GM19395 (cell line): ENCODE measurements around the gene SLC12A5.

Experiments used
- ATAC-seq: cut with Tn5 transposase; IDR thresholded peaks from one replicate; pipeline ENCODE4 v1.9.1; 2021; ENCODE audit warnings: mild to moderate bottlenecking, moderate library complexity; ENCODE audit not compliant: unreplicated experiment

The SLC12A5 gene

GRCh38 chr20:46051556-46052308 lies 22.7 kb downstream of the SLC12A5 start:
- ATAC-seq: no peak

- ATAC-seq: no peak
Measured at GRCh38 chr20:46053416-46053815, 24.4 kb downstream of the SLC12A5 start.

- no peak for ATAC-seq
Measured at GRCh38 chr20:46054606-46055005, 25.6 kb downstream of the SLC12A5 start.

GRCh38 chr20:46055269-46055668 lies 26.3 kb downstream of the SLC12A5 start:
- no peak for ATAC-seq

GRCh38 chr20:46056027-46056833 lies 27.2 kb downstream of the SLC12A5 start:
- ATAC-seq: no peak

GRCh38 chr20:46056970-46057855 lies 28.2 kb downstream of the SLC12A5 start:
- ATAC-seq: no peak

GRCh38 chr20:46057856-46058598 lies 29.0 kb downstream of the SLC12A5 start:
- no peak for ATAC-seq

GRCh38 chr20:46058599-46059281 lies 29.7 kb downstream of the SLC12A5 start:
- ATAC-seq: no peak

GRCh38 chr20:46060301-46060881 lies 31.4 kb downstream of the SLC12A5 start:
- no peak for ATAC-seq

GRCh38 chr20:46060975-46061374 lies 32.0 kb downstream of the SLC12A5 start:
- no peak for ATAC-seq

- ATAC-seq: no peak
Measured at GRCh38 chr20:46062151-46062550, 33.1 kb downstream of the SLC12A5 start.

GRCh38 chr20:46062621-46063020 lies 33.6 kb downstream of the SLC12A5 start:
- ATAC-seq: no peak

- ATAC-seq: no peak
Measured at GRCh38 chr20:46063151-46063550, 34.1 kb downstream of the SLC12A5 start.

GRCh38 chr20:46063652-46064054 lies 34.6 kb downstream of the SLC12A5 start:
- no peak for ATAC-seq

- no peak for ATAC-seq
Measured at GRCh38 chr20:46065006-46065405, 36.0 kb downstream of the SLC12A5 start.

- ATAC-seq: no peak
Measured at GRCh38 chr20:46065691-46066090, 36.7 kb downstream of the SLC12A5 start.

GRCh38 chr20:46070215-46070900 lies 41.3 kb downstream of the SLC12A5 start:
- ATAC-seq: no peak

- no peak for ATAC-seq
Measured at GRCh38 chr20:46071573-46071972, 42.6 kb downstream of the SLC12A5 start.

GRCh38 chr20:46073024-46073423 lies 44.0 kb downstream of the SLC12A5 start:
- no peak for ATAC-seq
